ENCODE data around the gene ELAC2.

The ELAC2 gene

DNA sequence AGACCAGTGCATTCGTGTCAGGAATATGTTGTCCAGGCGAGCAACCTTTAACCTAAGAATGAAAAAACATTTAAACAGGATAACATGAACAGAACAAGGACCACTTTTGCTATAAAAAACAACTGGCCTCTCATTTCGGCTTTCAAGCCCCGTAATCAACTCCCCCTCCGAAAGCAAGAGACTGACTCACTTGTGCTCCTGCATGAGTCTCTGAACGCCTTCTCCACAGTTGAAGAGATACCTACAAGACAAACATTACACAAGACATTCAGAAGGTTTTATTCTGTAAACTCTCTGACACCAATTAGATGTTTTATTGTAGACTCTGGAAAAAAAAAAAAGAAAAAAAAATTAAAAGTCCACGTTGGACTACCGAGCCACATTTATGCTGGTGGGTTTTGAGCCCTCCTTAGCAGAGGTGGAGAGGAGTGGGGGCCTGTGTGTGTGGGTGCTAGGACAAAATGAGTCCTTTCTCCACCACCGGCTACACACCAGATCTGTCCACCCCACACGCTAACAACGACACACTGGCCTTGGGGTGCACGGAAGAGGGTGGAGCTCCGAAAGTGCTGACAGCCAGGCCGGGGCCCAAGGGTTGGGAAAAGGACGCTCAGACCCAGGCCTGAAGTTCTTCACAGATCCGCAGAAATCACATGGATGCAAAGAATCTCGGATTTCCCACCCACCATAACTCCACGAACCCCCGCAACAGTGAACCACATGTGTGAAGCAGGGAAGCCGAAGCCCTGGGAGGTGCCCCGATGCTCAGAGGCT lies 759 bp downstream of the ELAC2 start:
- H3K4me3 ChIP-seq (ENCODE audit: low read depth, low read length): peak overlapping the region; percentile 94
- TF ChIP-seq, protein P1, sequence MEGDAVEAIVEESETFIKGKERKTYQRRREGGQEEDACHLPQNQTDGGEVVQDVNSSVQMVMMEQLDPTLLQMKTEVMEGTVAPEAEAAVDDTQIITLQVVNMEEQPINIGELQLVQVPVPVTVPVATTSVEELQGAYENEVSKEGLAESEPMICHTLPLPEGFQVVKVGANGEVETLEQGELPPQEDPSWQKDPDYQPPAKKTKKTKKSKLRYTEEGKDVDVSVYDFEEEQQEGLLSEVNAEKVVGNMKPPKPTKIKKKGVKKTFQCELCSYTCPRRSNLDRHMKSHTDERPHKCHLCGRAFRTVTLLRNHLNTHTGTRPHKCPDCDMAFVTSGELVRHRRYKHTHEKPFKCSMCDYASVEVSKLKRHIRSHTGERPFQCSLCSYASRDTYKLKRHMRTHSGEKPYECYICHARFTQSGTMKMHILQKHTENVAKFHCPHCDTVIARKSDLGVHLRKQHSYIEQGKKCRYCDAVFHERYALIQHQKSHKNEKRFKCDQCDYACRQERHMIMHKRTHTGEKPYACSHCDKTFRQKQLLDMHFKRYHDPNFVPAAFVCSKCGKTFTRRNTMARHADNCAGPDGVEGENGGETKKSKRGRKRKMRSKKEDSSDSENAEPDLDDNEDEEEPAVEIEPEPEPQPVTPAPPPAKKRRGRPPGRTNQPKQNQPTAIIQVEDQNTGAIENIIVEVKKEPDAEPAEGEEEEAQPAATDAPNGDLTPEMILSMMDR (IDR thresholded peaks at IDR 0.05; ENCODE audit: low read depth, low read length): no peak

DNA sequence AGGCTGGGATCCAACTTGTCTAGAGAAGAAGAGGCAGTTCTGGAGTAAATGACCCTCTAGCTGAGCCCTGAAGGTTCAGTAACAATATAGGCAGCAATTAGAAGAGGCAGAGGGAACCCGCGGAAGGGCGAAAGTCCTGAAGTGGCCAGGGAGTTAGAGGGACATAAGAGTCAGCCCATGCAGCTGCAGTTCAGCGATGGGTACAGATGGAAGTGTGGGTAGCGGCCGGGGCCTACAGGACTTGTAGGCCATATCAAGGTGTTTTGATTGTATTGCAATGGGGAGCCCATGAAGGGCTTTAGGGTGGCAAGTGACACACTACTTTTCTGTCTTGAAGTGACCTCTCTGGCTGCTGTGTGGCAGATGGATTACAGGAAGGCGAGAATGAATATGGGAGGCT lies 3.0 kb downstream of the ELAC2 start:
- H3K4me3 ChIP-seq (ENCODE audit: low read depth, low read length): no peak overlapping the region
- TF ChIP-seq, protein P1 (IDR thresholded peaks at IDR 0.05; ENCODE audit: low read depth, low read length): no peak

DNA sequence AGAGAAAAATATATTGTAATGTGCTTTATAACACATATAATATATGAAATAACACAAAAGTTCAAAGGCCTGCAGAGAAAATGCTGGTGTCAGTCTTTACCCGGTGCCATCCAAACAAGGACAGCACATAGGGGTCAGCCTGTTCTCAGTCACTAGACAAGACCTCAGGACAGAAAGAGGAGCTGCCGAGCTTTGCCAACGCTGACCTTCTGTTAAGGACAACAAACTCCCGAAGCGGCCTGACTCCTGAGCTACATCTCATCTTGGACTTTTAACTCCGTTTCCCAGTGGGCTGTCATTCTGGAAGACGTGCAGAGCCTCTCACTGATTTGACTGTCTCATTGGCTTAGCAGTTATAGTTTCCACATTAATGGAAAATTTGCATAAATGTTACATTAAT lies 6.9 kb downstream of the ELAC2 start:
- TF ChIP-seq, protein P1 (IDR thresholded peaks at IDR 0.05; ENCODE audit: low read depth, low read length): no peak
- no peak overlapping the region for H3K4me3 ChIP-seq (ENCODE audit: low read depth, low read length)

DNA sequence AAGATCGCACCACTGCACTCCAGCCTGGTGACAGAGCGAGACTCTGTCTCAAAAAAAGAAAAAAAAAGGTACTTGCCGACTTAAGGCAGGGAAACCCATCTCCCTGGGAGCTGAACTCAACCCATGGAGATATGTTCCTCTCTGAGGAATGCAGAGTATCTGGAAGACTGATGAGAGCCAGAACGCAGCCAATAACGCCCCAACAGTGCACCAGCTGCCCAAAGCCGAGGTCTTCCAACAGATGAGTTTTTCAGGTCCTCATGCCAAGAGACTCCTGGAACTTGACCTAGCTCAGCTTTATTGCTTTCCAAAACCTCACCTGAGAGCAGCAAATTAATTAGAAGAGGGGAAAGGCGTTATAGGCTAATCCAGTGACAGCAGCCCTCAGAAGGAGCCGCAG lies 9.4 kb downstream of the ELAC2 start:
- no peak overlapping the region for H3K4me3 ChIP-seq (ENCODE audit: low read depth, low read length)
- TF ChIP-seq, protein P1 (IDR thresholded peaks at IDR 0.05; ENCODE audit: low read depth, low read length): no peak

DNA sequence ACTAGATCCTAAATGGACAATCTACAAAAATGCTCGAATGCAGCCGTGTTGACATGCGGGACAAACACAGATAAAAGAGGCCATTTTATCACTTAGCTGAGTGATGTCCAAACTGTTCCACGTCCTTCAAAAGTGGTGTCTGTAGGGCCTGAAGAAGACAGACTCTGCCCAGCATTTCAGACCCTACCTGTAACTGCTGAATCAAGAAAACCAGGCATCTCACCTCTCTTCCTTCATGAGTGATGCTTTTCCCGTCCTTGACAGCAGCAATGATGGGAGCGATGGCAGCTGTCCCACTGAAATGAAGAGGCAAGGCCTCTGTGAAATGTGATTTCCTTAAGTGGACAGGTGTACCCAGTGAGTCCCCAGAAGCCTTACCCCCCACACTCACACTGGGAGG lies 12.3 kb downstream of the ELAC2 start:
- no peak overlapping the region for H3K4me3 ChIP-seq (ENCODE audit: low read depth, low read length)
- TF ChIP-seq, protein P1 (IDR thresholded peaks at IDR 0.05; ENCODE audit: low read depth, low read length): no peak

DNA sequence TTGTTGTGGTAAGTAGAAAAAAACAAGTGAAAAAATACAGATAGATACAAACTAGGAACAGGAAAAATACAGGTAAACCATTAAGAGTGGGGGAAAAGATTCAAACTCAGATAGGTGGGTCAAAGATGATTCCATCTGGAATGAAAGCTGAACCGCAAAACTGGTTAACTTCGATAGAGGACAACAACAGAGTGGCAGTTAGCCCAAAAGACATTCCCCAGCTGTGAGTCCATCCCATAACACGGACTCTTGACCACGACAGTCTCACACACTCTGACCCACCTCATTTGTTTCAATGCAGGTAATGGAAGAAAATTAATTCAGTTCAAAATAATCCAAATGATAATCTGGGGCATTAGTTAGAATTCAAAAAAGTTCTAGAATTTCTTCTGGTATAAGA lies 13.5 kb downstream of the ELAC2 start:
- TF ChIP-seq, protein P1 (IDR thresholded peaks at IDR 0.05; ENCODE audit: low read depth, low read length): no peak
- no peak overlapping the region for H3K4me3 ChIP-seq (ENCODE audit: low read depth, low read length)

DNA sequence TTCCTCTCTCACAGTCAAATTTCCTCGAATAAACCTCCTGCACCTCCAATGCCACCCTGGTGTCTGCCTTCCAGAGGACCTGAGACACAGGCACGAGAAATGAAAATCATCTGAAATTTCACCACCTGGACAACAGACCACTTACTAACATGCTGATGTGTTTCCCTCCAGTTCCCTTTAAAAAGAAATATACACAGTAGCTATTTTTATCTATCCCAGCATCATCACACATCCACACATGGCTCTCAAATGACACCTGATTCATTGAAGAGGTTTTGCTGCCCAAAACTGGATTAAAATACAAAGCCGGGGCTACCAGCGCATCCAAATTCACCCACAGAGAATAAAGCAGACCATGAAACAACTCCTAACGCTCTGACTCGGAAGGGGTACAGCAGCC lies 13.9 kb downstream of the ELAC2 start:
- H3K4me3 ChIP-seq (ENCODE audit: low read depth, low read length): no peak overlapping the region
- TF ChIP-seq, protein P1 (IDR thresholded peaks at IDR 0.05; ENCODE audit: low read depth, low read length): no peak

Measured in WI38 (cell line).